Caco-2 (cell line): ENCODE results near the gene COL24A1. TPM values are rescaled to one million over a fixed set of nuclear protein-coding genes. Genes with fewer than 3 reads are reported as not detected.
"Not testable (repeated sequence)": the region's sequence is repeated elsewhere in the genome, so short reads cannot be mapped to it uniquely, and the experiment has no call there.

Experiments used
- BruUV-seq: library from RNA; stranded (reverse); fragments of 400-500 nt; replicated peaks from 2 replicates; lab custom pipeline; 2021; lab: Mats Ljungman, UMichigan
- CTCF ChIA-PET: fragments of 300-600 bp; sonication (Branson Sonifier 250); formaldehyde crosslinking; loops from one replicate; lab custom pipeline; 2022; ENCODE audit warnings: antibody characterized with exemption; lab: Charles Lee
- POLR2A ChIA-PET: fragments of 300-600 bp; sonication (Branson Sonifier 250); formaldehyde crosslinking; loops from one replicate; lab custom pipeline; 2022; ENCODE audit warnings: antibody characterized with exemption; lab: Charles Lee
- DNase-seq, 2 experiments: peaks; one replicate each; pipeline versions ENCODE4 v3.0.0 to v3.0.0-alpha.2; 2020 to 2022
- H3K27me3 ChIP-seq: replicated peaks from 2 replicates; pipeline ENCODE4 v1.6.0; 2011; ENCODE audit warnings: low read length; ENCODE audit not compliant: control insufficient read depth, insufficient read depth
- H3K36me3 ChIP-seq: 2 replicates; pipeline ENCODE4 v1.5.1; 2011; ENCODE audit warnings: low read length; ENCODE audit not compliant: control insufficient read depth, insufficient read depth
- H3K4me1 ChIP-seq: fragments of 250-450 bp; sonication (Bioruptor Pico); 2 replicates; pipeline ENCODE4 v1.5.1; 2020; ENCODE audit warnings: mild to moderate bottlenecking
- H3K4me3 ChIP-seq: 2 replicates; pipeline ENCODE4 v1.5.1; 2011; ENCODE audit warnings: low read depth, mild to moderate bottlenecking, control low read depth, low read length
- H3K9me3 ChIP-seq: fragments of 250-450 bp; sonication (Bioruptor Pico); 2 replicates; pipeline ENCODE4 v1.5.1; 2020; ENCODE audit warnings: mild to moderate bottlenecking, moderate library complexity
- H3K27ac Mint-ChIP-seq: one replicate; pipeline ENCODE4 v1.8.0; 2022; ENCODE audit warnings: mixed read lengths; ENCODE audit not compliant: unreplicated experiment
- H3K27me3 Mint-ChIP-seq: one replicate; pipeline ENCODE4 v1.8.0; 2022; ENCODE audit warnings: mixed read lengths; ENCODE audit not compliant: insufficient read depth, unreplicated experiment
- H3K36me3 Mint-ChIP-seq: one replicate; pipeline ENCODE4 v1.8.0; 2022; ENCODE audit warnings: mild to moderate bottlenecking, mixed read lengths; ENCODE audit not compliant: insufficient read depth, unreplicated experiment
- H3K4me1 Mint-ChIP-seq: one replicate; pipeline ENCODE4 v1.8.0; 2022; ENCODE audit warnings: low read depth, mixed read lengths; ENCODE audit not compliant: unreplicated experiment
- H3K4me3 Mint-ChIP-seq: one replicate; pipeline ENCODE4 v1.8.0; 2022; ENCODE audit warnings: mild to moderate bottlenecking, moderate library complexity, mixed read lengths; ENCODE audit not compliant: unreplicated experiment
- H3K9me3 Mint-ChIP-seq: one replicate; pipeline ENCODE4 v1.8.0; 2022; ENCODE audit warnings: mixed read lengths; ENCODE audit not compliant: unreplicated experiment
- CTCF ChIP-seq, 2 experiments: fragments of 200-600 bp in 1 of 2; IDR thresholded peaks; 1 replicate in 1 of 2; 2 replicates in 1 of 2; pipeline versions ENCODE4 v1.5.1 to v1.8.0; 2011 to 2022; ENCODE audit warnings: antibody characterized with exemption in 1 of 2, control low read depth in 1 of 2, inconsistent platforms in 1 of 2, low read depth in 1 of 2, low read length in 1 of 2, mild to moderate bottlenecking in 1 of 2, moderate library complexity in 1 of 2; ENCODE audit not compliant: insufficient read depth in 1 of 2, severe bottlenecking in 1 of 2, unreplicated experiment in 1 of 2
- intact Hi-C: fragments of 100-400 bp; cut with micrococcal nuclease; formaldehyde crosslinking; loops from one replicate; pipeline ENCODE4 v1.10.0; 2022; ENCODE audit not compliant: unreplicated experiment
- total RNA-seq: library from RNA; stranded (reverse); gene quantifications from 2 replicates; pipeline ENCODE4 v1.2.3, GENCODE V29; 2022

Gene COL24A1
- total RNA-seq, 1 experiment from 2014 or later = 0.07 TPM

GRCh38 chr1:85718678-85719340 lies 437.8 kb downstream of the COL24A1 start:
- ChIA-PET POLR2A (no interaction called here), CTCF (no interaction called here)
- no peaks in the 10 kb centered on the region for H3K36me3 ChIP-seq
- H3K4me3 Mint-ChIP-seq = no peak overlapping the region
- intact Hi-C loops = no loop called here
- no peak for DNase-seq
- no peaks in the 10 kb centered on the region for H3K9me3 Mint-ChIP-seq
- BruUV-seq = no TSS peak
- TF ChIP-seq CTCF (IDR thresholded peaks at IDR 0.05; ENCODE audit: insufficient read depth in 1 of 2, low read depth in 1 of 2, low read length in 1 of 2, severe bottlenecking in 1 of 2, unreplicated experiment in 1 of 2) = no peak
- no peak overlapping the region for H3K4me3 ChIP-seq
- no peaks in the 10 kb centered on the region for H3K9me3 ChIP-seq
- no peak overlapping the region for H3K27ac Mint-ChIP-seq
- no peaks in the 10 kb centered on the region for H3K4me1 Mint-ChIP-seq
- H3K27me3 ChIP-seq = no peaks in the 10 kb centered on the region
- H3K27me3 Mint-ChIP-seq = no peaks in the 10 kb centered on the region
- H3K4me1 ChIP-seq = no peaks in the 10 kb centered on the region
- no peaks in the 10 kb centered on the region for H3K36me3 Mint-ChIP-seq

GRCh38 chr1:85714418-85715114 lies 442.0 kb downstream of the COL24A1 start:
- H3K36me3 ChIP-seq, BruUV-seq, H3K4me3 ChIP-seq, H3K27me3 ChIP-seq, H3K4me3 Mint-ChIP-seq, H3K9me3 ChIP-seq, H3K9me3 Mint-ChIP-seq, H3K36me3 Mint-ChIP-seq, H3K27ac Mint-ChIP-seq, H3K4me1 ChIP-seq, intact Hi-C loops, CTCF ChIA-PET, H3K27me3 Mint-ChIP-seq, POLR2A ChIA-PET, DNase-seq, H3K4me1 Mint-ChIP-seq: not testable (repeated sequence)

- Histone ChIP-seq H3K9me3 (no peaks in the 10 kb centered on the region), H3K4me3 (peak overlapping the region; percentile 82), H3K4me1 (no peaks in the 10 kb centered on the region), H3K36me3 (no peaks in the 10 kb centered on the region; the same call in 1 of the 2 replicates), H3K27me3 (no peaks in the 10 kb centered on the region)
- DNase-seq = peak; percentile 15 to 33
- TF ChIP-seq CTCF (IDR thresholded peaks at IDR 0.05; ENCODE audit: insufficient read depth in 1 of 2, low read depth in 1 of 2, low read length in 1 of 2, severe bottlenecking in 1 of 2, unreplicated experiment in 1 of 2) = no peak
- CTCF ChIA-PET = interaction anchor here (1.0 to 1.2 kb wide), 2 partner anchors 13 to 16 kb away, joined by 3 to 7 read pairs; no protein-coding TSS in a partner anchor
- Mint-ChIP-seq H3K4me1 (no peaks in the 10 kb centered on the region), H3K9me3 (no peaks in the 10 kb centered on the region), H3K27me3 (no peaks in the 10 kb centered on the region), H3K4me3 (no peak overlapping the region), H3K27ac (no peak overlapping the region), H3K36me3 (peaks cover 16% of the 10 kb centered on the region)
- intact Hi-C loops = loop anchor here (1.0 to 5.0 kb wide), 3 partner anchors 102 to 402 kb away; no protein-coding TSS in a partner anchor
- BruUV-seq = no TSS peak
- POLR2A ChIA-PET = interaction anchor here (1.0 to 1.4 kb wide), 7 partner anchors 54 to 433 kb away, joined by 3 to 5 read pairs (median 3); partner anchors contain the start of genes BCL10 and CCN1
Observed at GRCh38 chr1:85708829-85709227, 447.7 kb downstream of the COL24A1 start.
